ENCODE measurements around the gene DYNC1I1.

Gene DYNC1I1

GRCh38 chr7:96023387-96023786, 251.0 kb downstream of the DYNC1I1 start:
- H3K9me3 ChIP-seq (ENCODE audit: control insufficient read depth, low read length), result no peaks in the 10 kb centered on the region
- no peak overlapping the region for H3K4me3 ChIP-seq (ENCODE audit: low read length)
- H3K27me3 ChIP-seq (ENCODE audit: control insufficient read depth, insufficient read depth, low read length), result no peaks in the 10 kb centered on the region
- H3K4me1 ChIP-seq (ENCODE audit: control insufficient read depth, insufficient read depth, low read length), result peaks cover under 1% of the 10 kb centered on the region
- no peaks in the 10 kb centered on the region for H3K36me3 ChIP-seq (ENCODE audit: control insufficient read depth, insufficient read depth, low read length)
- H3K9ac ChIP-seq (ENCODE audit: low read length), result no peak overlapping the region

- no peak overlapping the region for H3K4me3 ChIP-seq (ENCODE audit: low read length)
- H3K9me3 ChIP-seq (ENCODE audit: control insufficient read depth, low read length), result no peaks in the 10 kb centered on the region
- H3K4me1 ChIP-seq (ENCODE audit: control insufficient read depth, insufficient read depth, low read length), result no peaks in the 10 kb centered on the region
- H3K27me3 ChIP-seq (ENCODE audit: control insufficient read depth, insufficient read depth, low read length), result no peaks in the 10 kb centered on the region
- H3K36me3 ChIP-seq (ENCODE audit: control insufficient read depth, insufficient read depth, low read length), result no peaks in the 10 kb centered on the region
- H3K9ac ChIP-seq (ENCODE audit: low read length), result no peak overlapping the region
Observed at GRCh38 chr7:96026010-96026409, 253.7 kb downstream of the DYNC1I1 start.

- no peak overlapping the region for H3K9ac ChIP-seq (ENCODE audit: low read length)
- H3K9me3 ChIP-seq (ENCODE audit: control insufficient read depth, low read length), result no peaks in the 10 kb centered on the region
- H3K36me3 ChIP-seq (ENCODE audit: control insufficient read depth, insufficient read depth, low read length), result no peaks in the 10 kb centered on the region
- no peaks in the 10 kb centered on the region for H3K27me3 ChIP-seq (ENCODE audit: control insufficient read depth, insufficient read depth, low read length)
- no peaks in the 10 kb centered on the region for H3K4me1 ChIP-seq (ENCODE audit: control insufficient read depth, insufficient read depth, low read length)
- no peak overlapping the region for H3K4me3 ChIP-seq (ENCODE audit: low read length)
Observed at GRCh38 chr7:96026611-96027010, 254.3 kb downstream of the DYNC1I1 start.

- Histone ChIP-seq H3K9ac (ENCODE audit: low read length) (no peak overlapping the region), H3K27me3 (ENCODE audit: control insufficient read depth, insufficient read depth, low read length) (no peaks in the 10 kb centered on the region), H3K36me3 (ENCODE audit: control insufficient read depth, insufficient read depth, low read length) (no peaks in the 10 kb centered on the region), H3K4me1 (ENCODE audit: control insufficient read depth, insufficient read depth, low read length) (no peaks in the 10 kb centered on the region), H3K9me3 (ENCODE audit: control insufficient read depth, low read length) (no peaks in the 10 kb centered on the region), H3K4me3 (ENCODE audit: low read length) (no peak overlapping the region)
Observed at GRCh38 chr7:96028729-96029128, 256.4 kb downstream of the DYNC1I1 start.

- Histone ChIP-seq H3K27me3 (ENCODE audit: control insufficient read depth, insufficient read depth, low read length) (no peaks in the 10 kb centered on the region), H3K4me1 (ENCODE audit: control insufficient read depth, insufficient read depth, low read length) (no peaks in the 10 kb centered on the region), H3K9ac (ENCODE audit: low read length) (no peak overlapping the region), H3K9me3 (ENCODE audit: control insufficient read depth, low read length) (no peaks in the 10 kb centered on the region), H3K4me3 (ENCODE audit: low read length) (no peak overlapping the region), H3K36me3 (ENCODE audit: control insufficient read depth, insufficient read depth, low read length) (no peaks in the 10 kb centered on the region)
Observed at GRCh38 chr7:96033009-96033598, 260.8 kb downstream of the DYNC1I1 start.

GRCh38 chr7:96034940-96035727, 262.8 kb downstream of the DYNC1I1 start:
- Histone ChIP-seq H3K9me3 (ENCODE audit: control insufficient read depth, low read length) (no peaks in the 10 kb centered on the region), H3K9ac (ENCODE audit: low read length) (no peak overlapping the region), H3K27me3 (ENCODE audit: control insufficient read depth, insufficient read depth, low read length) (no peaks in the 10 kb centered on the region), H3K4me3 (ENCODE audit: low read length) (no peak overlapping the region), H3K36me3 (ENCODE audit: control insufficient read depth, insufficient read depth, low read length) (no peaks in the 10 kb centered on the region), H3K4me1 (ENCODE audit: control insufficient read depth, insufficient read depth, low read length) (no peaks in the 10 kb centered on the region)

- Histone ChIP-seq H3K9ac (ENCODE audit: low read length) (no peak overlapping the region), H3K36me3 (ENCODE audit: control insufficient read depth, insufficient read depth, low read length) (no peaks in the 10 kb centered on the region), H3K4me1 (ENCODE audit: control insufficient read depth, insufficient read depth, low read length) (no peaks in the 10 kb centered on the region), H3K27me3 (ENCODE audit: control insufficient read depth, insufficient read depth, low read length) (no peaks in the 10 kb centered on the region), H3K4me3 (ENCODE audit: low read length) (no peak overlapping the region), H3K9me3 (ENCODE audit: control insufficient read depth, low read length) (no peaks in the 10 kb centered on the region)
Observed at GRCh38 chr7:96040250-96040772, 268.0 kb downstream of the DYNC1I1 start.

GRCh38 chr7:96041171-96041570, 268.8 kb downstream of the DYNC1I1 start:
- no peak overlapping the region for H3K4me3 ChIP-seq (ENCODE audit: low read length)

GRCh38 chr7:96045181-96045580, 272.8 kb downstream of the DYNC1I1 start:
- Histone ChIP-seq H3K27me3 (ENCODE audit: control insufficient read depth, insufficient read depth, low read length) (no peaks in the 10 kb centered on the region), H3K4me3 (ENCODE audit: low read length) (no peak overlapping the region), H3K9ac (ENCODE audit: low read length) (no peak overlapping the region), H3K4me1 (ENCODE audit: control insufficient read depth, insufficient read depth, low read length) (no peaks in the 10 kb centered on the region), H3K36me3 (ENCODE audit: control insufficient read depth, insufficient read depth, low read length) (no peaks in the 10 kb centered on the region), H3K9me3 (ENCODE audit: control insufficient read depth, low read length) (no peaks in the 10 kb centered on the region)

More at GRCh38 chr7:96041171-96041570, 268.8 kb downstream of the DYNC1I1 start:
- H3K9me3 ChIP-seq (ENCODE audit: control insufficient read depth, low read length), result no peaks in the 10 kb centered on the region
- no peak overlapping the region for H3K9ac ChIP-seq (ENCODE audit: low read length)
- H3K27me3 ChIP-seq (ENCODE audit: control insufficient read depth, insufficient read depth, low read length), result no peaks in the 10 kb centered on the region
- H3K36me3 ChIP-seq (ENCODE audit: control insufficient read depth, insufficient read depth, low read length), result no peaks in the 10 kb centered on the region
- no peaks in the 10 kb centered on the region for H3K4me1 ChIP-seq (ENCODE audit: control insufficient read depth, insufficient read depth, low read length)

GRCh38 chr7:96045919-96046318, 273.6 kb downstream of the DYNC1I1 start:
- no peak overlapping the region for H3K4me3 ChIP-seq (ENCODE audit: low read length)
- H3K9ac ChIP-seq (ENCODE audit: low read length), result no peak overlapping the region
- H3K36me3 ChIP-seq (ENCODE audit: control insufficient read depth, insufficient read depth, low read length), result no peaks in the 10 kb centered on the region
- H3K9me3 ChIP-seq (ENCODE audit: control insufficient read depth, low read length), result no peaks in the 10 kb centered on the region
- H3K4me1 ChIP-seq (ENCODE audit: control insufficient read depth, insufficient read depth, low read length), result no peaks in the 10 kb centered on the region
- H3K27me3 ChIP-seq (ENCODE audit: control insufficient read depth, insufficient read depth, low read length), result no peaks in the 10 kb centered on the region

GRCh38 chr7:96052289-96052688, 279.9 kb downstream of the DYNC1I1 start:
- Histone ChIP-seq H3K27me3 (ENCODE audit: control insufficient read depth, insufficient read depth, low read length) (no peaks in the 10 kb centered on the region), H3K9me3 (ENCODE audit: control insufficient read depth, low read length) (no peaks in the 10 kb centered on the region), H3K36me3 (ENCODE audit: control insufficient read depth, insufficient read depth, low read length) (no peaks in the 10 kb centered on the region), H3K9ac (ENCODE audit: low read length) (no peak overlapping the region), H3K4me1 (ENCODE audit: control insufficient read depth, insufficient read depth, low read length) (no peaks in the 10 kb centered on the region), H3K4me3 (ENCODE audit: low read length) (no peak overlapping the region)

GRCh38 chr7:96052860-96053470, 280.6 kb downstream of the DYNC1I1 start:
- Histone ChIP-seq H3K36me3 (ENCODE audit: control insufficient read depth, insufficient read depth, low read length) (no peaks in the 10 kb centered on the region), H3K9ac (ENCODE audit: low read length) (no peak overlapping the region), H3K4me1 (ENCODE audit: control insufficient read depth, insufficient read depth, low read length) (no peaks in the 10 kb centered on the region), H3K4me3 (ENCODE audit: low read length) (no peak overlapping the region), H3K9me3 (ENCODE audit: control insufficient read depth, low read length) (no peaks in the 10 kb centered on the region), H3K27me3 (ENCODE audit: control insufficient read depth, insufficient read depth, low read length) (no peaks in the 10 kb centered on the region)

All from mucosa of stomach (tissue), 1 donor.